ENCODE data around the gene IGSF23. TPM values are rescaled to one million over a fixed set of nuclear protein-coding genes. Genes with fewer than 3 reads are reported as not detected.

IGSF23 gene
- total RNA-seq, 4 donors from 2014 or later = not detected

DNA sequence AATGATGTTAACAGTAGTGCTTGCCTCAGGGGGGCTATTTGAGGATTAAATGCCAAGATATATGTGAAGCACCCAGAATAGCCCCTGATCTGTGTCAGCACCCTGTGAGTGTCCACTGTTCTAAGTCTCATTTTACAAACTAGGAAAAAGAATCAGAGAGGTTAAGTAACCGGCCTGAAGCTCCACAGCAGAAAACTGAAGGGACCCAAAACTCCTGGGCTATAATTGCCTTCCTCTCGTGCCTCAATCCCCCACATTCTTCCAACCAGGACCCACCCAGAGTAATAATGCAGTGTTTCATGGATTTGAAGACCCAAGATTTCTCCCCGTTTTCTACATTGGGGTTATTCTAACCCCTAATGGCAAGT lies 32.7 kb downstream of the IGSF23 start:
- no peak for ATAC-seq
- in situ Hi-C loops (cut with MboI; ENCODE audit: low sequenced_read_pairs in 4 of 4) = no loop called here
- Histone ChIP-seq H3K4me1 (peaks cover 38 to 42% of the 10 kb centered on the region in 2 donors), H3K27ac (peak overlapping the region; percentile 3 to 83 (median 58)), H3K9me3 (no peaks in the 10 kb centered on the region), H3K27me3 (no peaks in the 10 kb centered on the region), H3K36me3 (peaks cover 0 to 15% of the 10 kb centered on the region in 2 donors), H3K4me3 (no peak overlapping the region)
- intact Hi-C loops (cut with DNase I; ENCODE audit: low total_unique reads) = no loop called here
- no peak for DNase-seq
- no peak for TF ChIP-seq POLR2A (IDR thresholded peaks at IDR 0.05)

DNA sequence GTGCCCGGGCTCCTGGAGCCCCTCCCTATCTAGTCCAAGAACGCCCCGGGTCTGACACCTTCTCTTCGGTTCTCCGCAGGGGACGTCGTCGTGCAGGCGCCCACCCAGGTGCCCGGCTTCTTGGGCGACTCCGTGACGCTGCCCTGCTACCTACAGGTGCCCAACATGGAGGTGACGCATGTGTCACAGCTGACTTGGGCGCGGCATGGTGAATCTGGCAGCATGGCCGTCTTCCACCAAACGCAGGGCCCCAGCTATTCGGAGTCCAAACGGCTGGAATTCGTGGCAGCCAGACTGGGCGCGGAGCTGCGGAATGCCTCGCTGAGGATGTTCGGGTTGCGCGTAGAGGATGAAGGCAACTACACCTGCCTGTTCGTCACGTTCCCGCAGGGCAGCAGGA lies 33.8 kb downstream of the IGSF23 start:
- in situ Hi-C loops (cut with MboI; ENCODE audit: low sequenced_read_pairs in 4 of 4) (no loop called here), intact Hi-C loops (cut with DNase I; ENCODE audit: low total_unique reads) (no loop called here)
- H3K4me1 ChIP-seq = peaks cover 30 to 42% of the 10 kb centered on the region in 2 donors
- H3K9me3 ChIP-seq = no peaks in the 10 kb centered on the region
- peak overlapping the region; percentile 71 to 83 (median 80) for H3K27ac ChIP-seq
- H3K4me3 ChIP-seq = peak overlapping the region in 1 of 4 donors; percentile 6
- peak; percentile 32 to 44 for DNase-seq
- ATAC-seq = peak in 1 of 2 donors; percentile 23
- no peak for TF ChIP-seq POLR2A (IDR thresholded peaks at IDR 0.05)
- TF ChIP-seq, protein P1, sequence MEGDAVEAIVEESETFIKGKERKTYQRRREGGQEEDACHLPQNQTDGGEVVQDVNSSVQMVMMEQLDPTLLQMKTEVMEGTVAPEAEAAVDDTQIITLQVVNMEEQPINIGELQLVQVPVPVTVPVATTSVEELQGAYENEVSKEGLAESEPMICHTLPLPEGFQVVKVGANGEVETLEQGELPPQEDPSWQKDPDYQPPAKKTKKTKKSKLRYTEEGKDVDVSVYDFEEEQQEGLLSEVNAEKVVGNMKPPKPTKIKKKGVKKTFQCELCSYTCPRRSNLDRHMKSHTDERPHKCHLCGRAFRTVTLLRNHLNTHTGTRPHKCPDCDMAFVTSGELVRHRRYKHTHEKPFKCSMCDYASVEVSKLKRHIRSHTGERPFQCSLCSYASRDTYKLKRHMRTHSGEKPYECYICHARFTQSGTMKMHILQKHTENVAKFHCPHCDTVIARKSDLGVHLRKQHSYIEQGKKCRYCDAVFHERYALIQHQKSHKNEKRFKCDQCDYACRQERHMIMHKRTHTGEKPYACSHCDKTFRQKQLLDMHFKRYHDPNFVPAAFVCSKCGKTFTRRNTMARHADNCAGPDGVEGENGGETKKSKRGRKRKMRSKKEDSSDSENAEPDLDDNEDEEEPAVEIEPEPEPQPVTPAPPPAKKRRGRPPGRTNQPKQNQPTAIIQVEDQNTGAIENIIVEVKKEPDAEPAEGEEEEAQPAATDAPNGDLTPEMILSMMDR (IDR thresholded peaks at IDR 0.05 in 4 of 5, conservative IDR thresholded peaks at IDR 0.05 in 1 of 5) = no peak
- H3K27me3 ChIP-seq = no peaks in the 10 kb centered on the region
- H3K36me3 ChIP-seq = peaks cover 0 to 26% of the 10 kb centered on the region in 2 donors

DNA sequence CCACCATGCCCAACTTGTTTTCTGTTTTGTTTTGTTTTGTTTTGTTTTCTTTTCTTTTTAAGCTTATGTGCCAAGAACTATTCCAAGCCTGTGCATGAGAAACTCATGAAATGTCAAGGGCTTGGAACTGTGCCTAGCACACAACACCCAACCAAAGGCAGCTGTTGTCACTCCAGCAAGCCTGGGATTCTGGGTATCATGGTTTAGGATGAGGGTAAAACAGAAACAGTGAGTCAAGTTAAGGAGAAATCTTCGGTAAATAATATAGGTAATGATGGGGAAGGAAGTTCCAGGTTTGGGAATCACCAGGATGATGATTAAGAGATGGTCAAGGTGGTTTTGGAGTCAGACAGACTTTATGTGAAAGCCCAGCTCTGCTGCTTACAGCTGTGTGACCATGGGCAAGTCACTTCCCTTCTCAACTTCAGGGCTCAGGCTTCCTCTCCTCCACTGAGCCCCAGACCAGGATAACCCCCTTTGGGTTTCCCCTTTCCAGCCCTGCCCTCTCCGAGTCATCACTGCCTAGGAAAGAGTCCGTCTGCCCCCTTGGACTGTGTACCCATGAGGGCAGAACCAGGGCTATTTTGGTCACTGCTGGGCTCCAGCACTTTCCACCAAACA lies 35.4 kb downstream of the IGSF23 start:
- no peaks in the 10 kb centered on the region for H3K27me3 ChIP-seq
- ATAC-seq = peak; percentile 63 to 72
- TF ChIP-seq, protein P1 (IDR thresholded peaks at IDR 0.05 in 4 of 5, conservative IDR thresholded peaks at IDR 0.05 in 1 of 5) = no peak
- no peak for TF ChIP-seq POLR2A (IDR thresholded peaks at IDR 0.05)
- H3K36me3 ChIP-seq = peaks cover 0 to 42% of the 10 kb centered on the region in 2 donors
- peak overlapping the region; percentile 71 to 83 (median 80) for H3K27ac ChIP-seq
- no peaks in the 10 kb centered on the region for H3K9me3 ChIP-seq
- peaks cover 30 to 39% of the 10 kb centered on the region in 2 donors for H3K4me1 ChIP-seq
- intact Hi-C loops (cut with DNase I; ENCODE audit: low total_unique reads) (no loop called here), in situ Hi-C loops (cut with MboI; ENCODE audit: low sequenced_read_pairs in 4 of 4) (no loop called here)
- no peak overlapping the region for H3K4me3 ChIP-seq
- peak; percentile 51 to 59 for DNase-seq

DNA sequence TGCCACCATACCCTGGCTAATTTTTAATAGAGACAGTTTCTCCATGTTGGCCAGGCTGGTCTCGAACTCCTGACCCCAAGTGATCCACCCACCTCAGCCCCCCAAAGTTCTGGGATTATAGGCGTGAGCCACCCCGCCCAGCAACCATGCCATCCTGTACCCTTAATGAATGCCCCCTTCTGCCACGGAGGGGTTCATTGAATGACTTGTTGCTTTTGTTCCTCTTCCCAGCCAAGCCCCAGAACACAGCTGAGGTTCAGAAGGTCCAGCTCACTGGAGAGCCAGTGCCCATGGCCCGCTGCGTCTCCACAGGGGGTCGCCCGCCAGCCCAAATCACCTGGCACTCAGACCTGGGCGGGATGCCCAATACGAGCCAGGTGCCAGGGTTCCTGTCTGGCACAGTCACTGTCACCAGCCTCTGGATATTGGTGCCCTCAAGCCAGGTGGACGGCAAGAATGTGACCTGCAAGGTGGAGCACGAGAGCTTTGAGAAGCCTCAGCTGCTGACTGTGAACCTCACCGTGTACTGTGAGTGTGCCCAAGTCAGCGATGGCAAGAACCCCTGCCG lies 36.3 kb downstream of the IGSF23 start:
- no peaks in the 10 kb centered on the region for H3K9me3 ChIP-seq
- peak overlapping the region in 3 of 4 donors; percentile 71 to 83 (median 81) for H3K27ac ChIP-seq
- peaks cover 0 to 47% of the 10 kb centered on the region in 2 donors for H3K36me3 ChIP-seq
- no peak for DNase-seq
- peaks cover 30 to 39% of the 10 kb centered on the region in 2 donors for H3K4me1 ChIP-seq
- intact Hi-C loops (cut with DNase I; ENCODE audit: low total_unique reads) = no loop called here
- no peak for ATAC-seq
- in situ Hi-C loops (cut with MboI; ENCODE audit: low sequenced_read_pairs in 4 of 4) = no loop called here
- TF ChIP-seq, protein P1 (IDR thresholded peaks at IDR 0.05 in 4 of 5, conservative IDR thresholded peaks at IDR 0.05 in 1 of 5) = no peak
- no peak for TF ChIP-seq POLR2A (IDR thresholded peaks at IDR 0.05)
- H3K27me3 ChIP-seq = no peaks in the 10 kb centered on the region
- no peak overlapping the region for H3K4me3 ChIP-seq

DNA sequence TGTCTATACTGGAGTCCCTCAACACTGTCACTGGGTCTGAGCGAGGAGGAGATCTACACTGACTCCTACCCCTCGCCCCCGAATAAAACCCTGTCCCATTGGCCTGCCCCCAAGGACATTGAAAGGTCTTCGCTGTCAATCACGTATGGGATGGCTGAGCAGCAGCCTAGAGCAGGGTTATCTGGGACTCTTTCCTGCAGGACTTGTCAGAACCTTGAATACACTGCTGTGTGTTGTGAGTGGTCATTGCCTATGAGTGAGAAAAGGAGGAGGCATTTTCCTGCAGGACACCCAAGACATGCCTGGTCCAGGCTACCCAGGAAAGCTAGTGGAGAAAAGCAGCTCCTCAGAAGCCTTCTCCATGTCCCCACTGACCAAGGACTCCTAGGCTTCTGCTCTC lies 40.0 kb downstream of the IGSF23 start:
- Histone ChIP-seq H3K36me3 (peaks cover 0 to 78% of the 10 kb centered on the region in 2 donors), H3K27me3 (no peaks in the 10 kb centered on the region), H3K27ac (no peak overlapping the region), H3K4me1 (peaks cover 10 to 14% of the 10 kb centered on the region in 2 donors), H3K9me3 (no peaks in the 10 kb centered on the region), H3K4me3 (no peak overlapping the region)
- TF ChIP-seq, protein P1 (IDR thresholded peaks at IDR 0.05 in 4 of 5, conservative IDR thresholded peaks at IDR 0.05 in 1 of 5) = no peak
- TF ChIP-seq POLR2A (IDR thresholded peaks at IDR 0.05) = no peak
- intact Hi-C loops (cut with DNase I; ENCODE audit: low total_unique reads) = no loop called here
- DNase-seq = no peak
- in situ Hi-C loops (cut with MboI; ENCODE audit: low sequenced_read_pairs in 4 of 4) = no loop called here
- no peak for ATAC-seq

Data from gastrocnemius medialis (tissue), 4 donors.